WTC11 (cell line): ENCODE data around the gene HS2ST1. TPM values are rescaled to one million over a fixed set of nuclear protein-coding genes. Genes with fewer than 3 reads are reported as not detected.

Experiments
- ATAC-seq: fragments of 200-7000 bp; cut with Tn5 transposase; 2 replicates; pipeline ENCODE4 v1.10.0; 2021; ENCODE audit warnings: mild to moderate bottlenecking, moderate library complexity
- CTCF ChIA-PET: fragments of 300-600 bp; sonication (Branson Sonifier 250); formaldehyde crosslinking; loops from one replicate; lab custom pipeline; 2021; ENCODE audit warnings: antibody characterized with exemption; lab: Charles Lee
- POLR2A ChIA-PET: fragments of 350-600 bp; sonication (Branson Sonifier 250); formaldehyde crosslinking; loops from one replicate; lab custom pipeline; 2021; ENCODE audit warnings: antibody characterized with exemption; lab: Charles Lee
- DNase-seq: peaks from one replicate; pipeline ENCODE4 v3.0.0; 2021; ENCODE audit warnings: low spot score
- H3K27ac Mint-ChIP-seq: 2 replicates; pipeline ENCODE4 v1.8.0; 2021; ENCODE audit warnings: mixed read lengths
- H3K27me3 Mint-ChIP-seq: 2 replicates; pipeline ENCODE4 v1.8.0; 2021; ENCODE audit warnings: low read depth, mild to moderate bottlenecking, moderate library complexity, mixed read lengths
- H3K36me3 Mint-ChIP-seq: 2 replicates; pipeline ENCODE4 v1.8.0; 2021; ENCODE audit warnings: mixed read lengths
- H3K4me1 Mint-ChIP-seq: 2 replicates; pipeline ENCODE4 v1.8.0; 2022; ENCODE audit warnings: mixed read lengths
- H3K4me3 Mint-ChIP-seq: 2 replicates; pipeline ENCODE4 v1.8.0; 2021; ENCODE audit warnings: mild to moderate bottlenecking, moderate library complexity, mixed read lengths
- H3K9me3 Mint-ChIP-seq: 2 replicates; pipeline ENCODE4 v1.8.0; 2021; ENCODE audit warnings: mixed read lengths
- AFF4 ChIP-seq: sonication (generic); formaldehyde crosslinking; IDR thresholded peaks from 2 replicates; pipeline ENCODE4 v1.8.1; 2023; ENCODE audit warnings: mild to moderate bottlenecking, missing genetic modification reagents, borderline replicate concordance
- AR ChIP-seq: fragments of 250-450 bp; sonication (Bioruptor Pico); IDR thresholded peaks from 2 replicates; pipeline ENCODE4 v1.9.0; 2021; ENCODE audit warnings: mild to moderate bottlenecking
- ATF1 ChIP-seq: sonication (generic); formaldehyde crosslinking; IDR thresholded peaks from 2 replicates; pipeline ENCODE4 v1.8.1; 2023; ENCODE audit warnings: mild to moderate bottlenecking, moderate library complexity, missing genetic modification reagents
- CREM ChIP-seq: sonication (generic); formaldehyde crosslinking; IDR thresholded peaks from 2 replicates; pipeline ENCODE4 v1.8.1; 2022; ENCODE audit warnings: mild to moderate bottlenecking, missing genetic modification reagents, moderate library complexity
- ELF4 ChIP-seq: sonication (generic); formaldehyde crosslinking; IDR thresholded peaks from 2 replicates; pipeline ENCODE4 v1.8.1; 2022; ENCODE audit warnings: low read depth, mild to moderate bottlenecking, moderate library complexity, missing genetic modification reagents
- ERG ChIP-seq: fragments of 250-450 bp; sonication (Bioruptor Pico); IDR thresholded peaks from 2 replicates; pipeline ENCODE4 v1.8.0; 2021; ENCODE audit warnings: mild to moderate bottlenecking
- JUN ChIP-seq: sonication (generic); formaldehyde crosslinking; IDR thresholded peaks from 2 replicates; pipeline ENCODE4 v1.8.0; 2023; ENCODE audit warnings: mild to moderate bottlenecking, missing genetic modification reagents
- KAT7 ChIP-seq: sonication (generic); formaldehyde crosslinking; IDR thresholded peaks from 2 replicates; pipeline ENCODE4 v1.8.1; 2023; ENCODE audit warnings: missing genetic modification reagents, mild to moderate bottlenecking, borderline replicate concordance
- MAX ChIP-seq: sonication (generic); formaldehyde crosslinking; IDR thresholded peaks from 2 replicates; pipeline ENCODE4 v1.8.0; 2022; ENCODE audit warnings: mild to moderate bottlenecking, missing genetic modification reagents
- NFYB ChIP-seq: sonication (generic); formaldehyde crosslinking; conservative IDR thresholded peaks from 2 replicates; pipeline ENCODE4 v1.8.0; 2022; ENCODE audit warnings: low read depth, missing genetic modification reagents
- NR2C2 ChIP-seq: sonication (generic); formaldehyde crosslinking; IDR thresholded peaks from 2 replicates; pipeline ENCODE4 v1.8.0; 2022; ENCODE audit warnings: mild to moderate bottlenecking, missing genetic modification reagents
- OVOL2 ChIP-seq: fragments of 250-450 bp; sonication (Bioruptor Pico); IDR thresholded peaks from 2 replicates; pipeline ENCODE4 v1.9.0; 2021; ENCODE audit warnings: mild to moderate bottlenecking, borderline replicate concordance
- ZBTB43 ChIP-seq: sonication (generic); formaldehyde crosslinking; IDR thresholded peaks from 2 replicates; pipeline ENCODE4 v1.8.1; 2023; ENCODE audit warnings: mild to moderate bottlenecking, missing genetic modification reagents
- ZNF219 ChIP-seq: sonication (generic); formaldehyde crosslinking; IDR thresholded peaks from 2 replicates; pipeline ENCODE4 v1.8.0; 2023; ENCODE audit warnings: missing genetic modification reagents, mild to moderate bottlenecking, borderline replicate concordance
- ZNF232 ChIP-seq: sonication (generic); formaldehyde crosslinking; IDR thresholded peaks from 2 replicates; pipeline ENCODE4 v1.8.0; 2022; ENCODE audit warnings: mild to moderate bottlenecking, missing genetic modification reagents
- ZNF281 ChIP-seq: sonication (generic); formaldehyde crosslinking; IDR thresholded peaks from 2 replicates; pipeline ENCODE4 v1.8.0; 2023; ENCODE audit warnings: mild to moderate bottlenecking, missing genetic modification reagents
- total RNA-seq: library from RNA; stranded (reverse); gene quantifications from 3 replicates; pipeline ENCODE4 v1.2.3, GENCODE V29; 2021

HS2ST1 gene
- total RNA-seq, 1 experiment from 2014 or later, result 24.7 TPM

GRCh38 chr1:87144981-87145380, 230.5 kb downstream of the HS2ST1 start:
- Mint-ChIP-seq H3K27ac (no peak overlapping the region), H3K9me3 (peaks cover 12% of the 10 kb centered on the region), H3K4me3 (no peak overlapping the region), H3K36me3 (no peaks in the 10 kb centered on the region), H3K4me1 (peaks cover 18% of the 10 kb centered on the region), H3K27me3 (peaks cover 36% of the 10 kb centered on the region)
- TF ChIP-seq ZNF219 (no peak), ERG (CRISPR knock-in tag) (no peak), JUN (CRISPR knock-in tag) (no peak), ATF1 (no peak), ELF4 (CRISPR knock-in tag) (no peak), NFYB (CRISPR knock-in tag) (no peak), KAT7 (no peak), AFF4 (CRISPR knock-in tag) (no peak)
- DNase-seq (no peak), ATAC-seq (no peak)
- CTCF ChIA-PET, result no interaction called here
- POLR2A ChIA-PET, result no interaction called here

GRCh38 chr1:87146538-87146937, 232.1 kb downstream of the HS2ST1 start:
- no peak overlapping the region for H3K4me3 Mint-ChIP-seq
- H3K9me3 Mint-ChIP-seq, result peaks cover 12% of the 10 kb centered on the region
- peaks cover 32% of the 10 kb centered on the region for H3K4me1 Mint-ChIP-seq

More at GRCh38 chr1:87146538-87146937, 232.1 kb downstream of the HS2ST1 start:
- ATAC-seq (no peak), DNase-seq (no peak)
- no peak overlapping the region for H3K27ac Mint-ChIP-seq
- ChIA-PET POLR2A (no interaction called here), CTCF (no interaction called here)
- H3K27me3 Mint-ChIP-seq, result peaks cover 41% of the 10 kb centered on the region
- TF ChIP-seq ZBTB43 (CRISPR knock-in tag) (no peak), ZNF281 (CRISPR knock-in tag) (no peak), OVOL2 (CRISPR knock-in tag) (no peak), CREM (CRISPR knock-in tag) (no peak), NR2C2 (CRISPR knock-in tag) (no peak), AR (CRISPR knock-in tag) (no peak), MAX (CRISPR knock-in tag) (no peak), ZNF232 (CRISPR knock-in tag) (no peak)
- no peaks in the 10 kb centered on the region for H3K36me3 Mint-ChIP-seq
